ENCODE data around the gene CDR2. TPM values are rescaled to one million over a fixed set of nuclear protein-coding genes. Genes with fewer than 3 reads are reported as not detected.

Gene CDR2
- total RNA-seq, 4 donors from 2014 or later = 6.6 to 21.4 (median 8.7) TPM

DNA sequence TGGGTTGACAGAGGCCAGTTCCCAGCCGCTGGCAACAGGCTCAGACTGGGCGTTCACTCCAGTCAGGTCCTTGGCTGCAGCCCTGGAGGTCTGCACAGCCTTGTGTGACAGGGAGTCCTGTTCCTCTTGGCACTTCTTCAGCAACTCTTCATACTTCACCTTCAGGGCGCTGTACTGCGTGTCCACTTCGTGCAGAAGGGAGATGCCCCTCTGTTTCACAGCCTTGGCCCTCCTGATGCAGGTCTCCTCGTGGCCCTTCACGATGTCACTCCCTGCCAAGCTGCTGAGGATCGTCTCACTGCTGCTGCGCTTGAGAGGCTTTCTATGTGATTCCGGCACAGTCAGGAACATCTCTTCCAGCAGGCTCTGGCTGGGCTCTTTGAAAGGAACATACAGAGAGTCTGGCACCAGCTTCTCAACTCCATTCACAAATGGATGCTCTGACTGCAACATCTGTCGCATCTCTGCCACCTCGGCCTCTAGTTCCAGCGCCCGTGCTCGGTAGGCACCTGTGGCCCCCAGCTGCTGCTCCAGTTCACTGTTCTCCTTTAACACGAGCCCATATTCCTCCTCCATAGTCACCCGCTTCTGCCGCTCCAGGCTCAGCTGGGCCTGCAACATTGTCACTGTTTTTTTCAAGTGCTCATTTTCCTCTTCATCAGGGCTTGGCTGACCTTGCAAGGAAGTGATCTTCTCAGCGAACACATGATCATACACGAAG lies 27.2 kb downstream of the CDR2 start:
- WGBS, 2 donors = 89 to 93% methylated on average over 19 to 20 of the region's 20 CpGs
- Histone ChIP-seq H3K4me3 (no peak overlapping the region), H3K4me1 (no peaks in the 10 kb centered on the region), H3K36me3 (peaks cover 7 to 63% (median 28%) of the 10 kb centered on the region in 3 donors), H3K9me3 (no peaks in the 10 kb centered on the region), H3K27ac (no peak overlapping the region), H3K27me3 (no peaks in the 10 kb centered on the region)
- TF ChIP-seq, protein P1, sequence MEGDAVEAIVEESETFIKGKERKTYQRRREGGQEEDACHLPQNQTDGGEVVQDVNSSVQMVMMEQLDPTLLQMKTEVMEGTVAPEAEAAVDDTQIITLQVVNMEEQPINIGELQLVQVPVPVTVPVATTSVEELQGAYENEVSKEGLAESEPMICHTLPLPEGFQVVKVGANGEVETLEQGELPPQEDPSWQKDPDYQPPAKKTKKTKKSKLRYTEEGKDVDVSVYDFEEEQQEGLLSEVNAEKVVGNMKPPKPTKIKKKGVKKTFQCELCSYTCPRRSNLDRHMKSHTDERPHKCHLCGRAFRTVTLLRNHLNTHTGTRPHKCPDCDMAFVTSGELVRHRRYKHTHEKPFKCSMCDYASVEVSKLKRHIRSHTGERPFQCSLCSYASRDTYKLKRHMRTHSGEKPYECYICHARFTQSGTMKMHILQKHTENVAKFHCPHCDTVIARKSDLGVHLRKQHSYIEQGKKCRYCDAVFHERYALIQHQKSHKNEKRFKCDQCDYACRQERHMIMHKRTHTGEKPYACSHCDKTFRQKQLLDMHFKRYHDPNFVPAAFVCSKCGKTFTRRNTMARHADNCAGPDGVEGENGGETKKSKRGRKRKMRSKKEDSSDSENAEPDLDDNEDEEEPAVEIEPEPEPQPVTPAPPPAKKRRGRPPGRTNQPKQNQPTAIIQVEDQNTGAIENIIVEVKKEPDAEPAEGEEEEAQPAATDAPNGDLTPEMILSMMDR (IDR thresholded peaks at IDR 0.05) = no peak
- TF ChIP-seq POLR2A (IDR thresholded peaks at IDR 0.05) = no peak
- DNase-seq = no peak
- intact Hi-C loops (cut with DNase I) = no loop called here

DNA sequence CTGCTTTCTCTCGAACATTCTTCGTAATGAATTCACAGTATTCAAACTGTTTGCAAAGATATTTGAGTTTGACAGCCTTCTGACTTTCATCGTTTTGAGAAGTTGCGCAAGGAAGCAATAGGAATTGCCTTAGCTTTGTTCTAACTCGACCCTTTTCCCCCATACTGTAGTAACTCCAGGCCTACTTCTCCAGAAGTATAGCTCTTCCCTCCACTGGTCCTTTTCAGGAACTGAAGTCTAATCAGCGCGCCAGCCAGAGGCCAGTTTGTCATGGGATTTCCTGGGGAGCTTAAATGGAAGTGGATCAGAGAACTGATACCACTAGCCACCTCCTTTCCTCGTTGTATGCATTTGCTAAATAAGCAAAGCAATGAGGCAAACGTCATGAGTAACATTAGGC lies 27.9 kb downstream of the CDR2 start:
- intact Hi-C loops (cut with DNase I) = no loop called here
- H3K9me3 ChIP-seq = no peaks in the 10 kb centered on the region
- no peaks in the 10 kb centered on the region for H3K4me1 ChIP-seq
- H3K36me3 ChIP-seq = peaks cover 7 to 63% (median 28%) of the 10 kb centered on the region in 3 donors
- WGBS, 2 donors = 65 to 74% methylated on average over 7 of the region's 9 CpGs
- H3K4me3 ChIP-seq = no peak overlapping the region
- TF ChIP-seq POLR2A (IDR thresholded peaks at IDR 0.05) = no peak
- TF ChIP-seq, protein P1 (IDR thresholded peaks at IDR 0.05) = no peak
- H3K27me3 ChIP-seq = no peaks in the 10 kb centered on the region
- H3K27ac ChIP-seq = no peak overlapping the region
- no peak for DNase-seq

DNA sequence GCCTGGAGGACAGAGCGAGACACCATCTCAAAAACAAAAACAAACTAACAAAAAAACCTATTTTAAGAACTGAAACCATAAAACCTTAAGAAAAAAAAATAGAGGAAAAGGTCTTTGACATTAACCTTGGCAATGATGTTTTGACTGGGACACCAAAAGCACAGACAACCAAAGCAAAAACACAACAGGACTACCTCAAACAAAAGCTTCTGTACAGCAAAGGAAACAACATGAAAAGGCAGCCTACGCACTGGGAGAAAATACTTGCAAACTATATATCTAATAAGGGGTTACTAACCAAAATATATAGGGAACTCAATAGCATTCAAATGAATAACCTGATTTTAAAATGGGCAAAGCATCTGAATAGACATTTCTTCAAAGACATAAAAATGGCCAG lies 32.3 kb downstream of the CDR2 start:
- H3K36me3 ChIP-seq = peaks cover 3 to 38% (median 3%) of the 10 kb centered on the region in 3 donors
- TF ChIP-seq, protein P1 (IDR thresholded peaks at IDR 0.05) = no peak
- TF ChIP-seq POLR2A (IDR thresholded peaks at IDR 0.05) = no peak
- intact Hi-C loops (cut with DNase I) = no loop called here
- no peak overlapping the region for H3K27ac ChIP-seq
- peaks cover 0 to 6% (median 3%) of the 10 kb centered on the region in 3 donors for H3K9me3 ChIP-seq
- 91 to 97% methylated on average over 2 of the region's 2 CpGs for WGBS, 2 donors
- H3K27me3 ChIP-seq = no peaks in the 10 kb centered on the region
- H3K4me3 ChIP-seq = no peak overlapping the region
- no peaks in the 10 kb centered on the region for H3K4me1 ChIP-seq
- no peak for DNase-seq

DNA sequence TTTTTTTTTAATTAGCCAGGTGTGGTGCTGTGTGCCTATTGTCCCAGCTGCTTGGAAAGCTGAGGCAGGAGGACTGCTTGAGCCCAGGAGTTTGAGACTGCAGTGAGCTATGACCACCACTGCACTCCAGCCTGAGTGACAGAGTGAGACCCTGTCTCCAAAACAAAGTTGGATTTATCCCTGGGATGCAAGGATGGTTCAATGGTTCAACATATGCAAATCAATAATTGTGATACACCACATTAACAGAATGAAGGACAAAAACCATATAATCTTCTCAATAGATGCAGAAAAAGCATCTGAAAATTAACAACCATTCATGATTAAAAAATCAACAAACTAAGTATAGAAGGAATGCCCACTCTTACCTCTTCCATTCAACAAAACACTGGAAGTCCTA lies 33.5 kb downstream of the CDR2 start:
- H3K27ac ChIP-seq = no peak overlapping the region
- H3K4me3 ChIP-seq = no peak overlapping the region
- intact Hi-C loops (cut with DNase I) = no loop called here
- TF ChIP-seq POLR2A (IDR thresholded peaks at IDR 0.05) = no peak
- TF ChIP-seq, protein P1 (IDR thresholded peaks at IDR 0.05) = no peak
- H3K9me3 ChIP-seq = peaks cover 0 to 17% (median 14%) of the 10 kb centered on the region in 3 donors
- peaks cover 0 to 38% (median 0%) of the 10 kb centered on the region in 3 donors for H3K36me3 ChIP-seq
- H3K4me1 ChIP-seq = no peaks in the 10 kb centered on the region
- H3K27me3 ChIP-seq = no peaks in the 10 kb centered on the region
- no peak for DNase-seq

DNA sequence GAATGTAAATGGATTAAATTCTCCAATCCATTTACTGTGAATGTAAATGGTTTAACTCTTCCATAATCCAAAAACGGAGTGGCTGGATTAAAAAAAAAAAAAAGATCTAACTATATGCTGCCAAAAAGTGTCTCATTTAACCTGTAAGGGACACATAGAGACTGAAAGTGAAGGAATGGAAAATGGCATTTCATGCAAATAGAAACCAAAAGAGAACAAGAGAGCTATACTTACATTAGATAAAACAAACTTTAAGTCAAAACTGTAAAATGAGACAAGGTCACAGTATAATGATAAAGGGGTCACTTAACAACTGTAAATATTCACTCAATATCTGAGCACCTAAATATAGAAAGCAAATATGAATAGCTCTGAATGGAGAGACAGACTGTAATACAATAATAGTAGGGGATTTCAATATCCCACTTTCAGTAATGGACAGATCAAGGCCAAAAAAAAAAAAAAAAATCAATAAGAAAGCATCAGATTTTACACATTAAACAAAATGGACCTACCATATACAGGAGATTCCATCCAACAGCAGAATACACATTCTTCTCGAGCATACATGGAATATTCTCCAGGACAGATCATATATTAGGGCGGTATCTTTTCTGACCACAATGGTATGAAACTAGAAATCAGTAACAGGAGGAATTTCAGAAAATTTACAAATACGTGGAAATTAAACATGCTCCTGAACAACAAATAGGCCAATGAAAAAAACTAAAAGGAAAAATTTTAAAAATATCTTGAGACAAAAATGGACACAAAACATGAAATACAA lies 36.4 kb downstream of the CDR2 start:
- no peak for DNase-seq
- TF ChIP-seq, protein P1 (IDR thresholded peaks at IDR 0.05) = no peak
- TF ChIP-seq POLR2A (IDR thresholded peaks at IDR 0.05) = no peak
- Histone ChIP-seq H3K27me3 (no peaks in the 10 kb centered on the region), H3K36me3 (peaks cover 5 to 55% (median 14%) of the 10 kb centered on the region in 3 donors), H3K4me3 (no peak overlapping the region), H3K9me3 (peaks cover 0 to 21% (median 17%) of the 10 kb centered on the region in 3 donors), H3K27ac (no peak overlapping the region), H3K4me1 (no peaks in the 10 kb centered on the region)
- WGBS, 2 donors = 93 to 95% methylated on average over 4 of the region's 4 CpGs
- intact Hi-C loops (cut with DNase I) = no loop called here

Data from esophagus squamous epithelium (tissue), 5 donors.